Breast epithelium (tissue), 3 donors: ENCODE results near the gene MACO1.

Source experiments
- CTCF ChIP-seq, 3 donors: fragments of 450-650 bp; IDR thresholded peaks; one replicate each; pipeline ENCODE4 v1.5.1; 2016 to 2017; ENCODE audit warnings: antibody characterized with exemption in 3 of 3, mild to moderate bottlenecking in 3 of 3, moderate library complexity in 3 of 3
- POLR2AphosphoS5 ChIP-seq, 3 donors: sonication (generic); formaldehyde crosslinking; IDR thresholded peaks; one replicate each; pipeline ENCODE4 v1.6.1; 2017; ENCODE audit warnings: antibody characterized with exemption in 3 of 3

GRCh38 chr1:25435397-25436108 lies 4.9 kb downstream of the MACO1 start:
- no peak for TF ChIP-seq CTCF (IDR thresholded peaks at IDR 0.05)
- TF ChIP-seq POLR2AphosphoS5 (IDR thresholded peaks at IDR 0.05): no peak
